Astrocyte (in vitro differentiated cells and primary cell): ENCODE measurements around the gene PDLIM1. TPM values are rescaled to one million over a fixed set of nuclear protein-coding genes. Genes with fewer than 3 reads are reported as not detected.
A peak's percentile ranks its signal among the peaks of the same experiment; 100 is the strongest.

Experiments
- DNase-seq: peaks from one replicate; pipeline ENCODE4 v3.0.0-alpha.2; 2010; ENCODE audit warnings: low read depth
- FAIRE-seq: peaks from 2 replicates; lab custom pipeline; 2011; peaks lifted over from hg19 to GRCh38; lab: Jason Lieb, UNC
- H2AFZ ChIP-seq: 2 replicates; pipeline ENCODE4 v1.6.0; 2012; ENCODE audit warnings: low read depth, low read length, inconsistent platforms
- H3K27ac ChIP-seq: 2 replicates; pipeline ENCODE4 v1.5.1; 2011; ENCODE audit warnings: low read depth, low read length, inconsistent platforms
- H3K27me3 ChIP-seq: 2 replicates; pipeline ENCODE4 v1.6.0; 2011; ENCODE audit warnings: low read length, inconsistent platforms; ENCODE audit not compliant: insufficient read depth
- H3K36me3 ChIP-seq: 2 replicates; pipeline ENCODE4 v1.5.1; 2011; ENCODE audit warnings: low read length, inconsistent platforms; ENCODE audit not compliant: insufficient read depth
- H3K4me1 ChIP-seq: 2 replicates; pipeline ENCODE4 v1.5.1; 2011; ENCODE audit warnings: low read length, inconsistent platforms; ENCODE audit not compliant: insufficient read depth
- H3K4me2 ChIP-seq: 2 replicates; pipeline ENCODE4 v1.6.0; 2012; ENCODE audit warnings: low read length, inconsistent platforms
- H3K4me3 ChIP-seq: 2 replicates; pipeline ENCODE4 v1.5.1; 2011; ENCODE audit warnings: low read depth, mild to moderate bottlenecking, low read length, inconsistent platforms; ENCODE audit not compliant: insufficient read depth
- H3K79me2 ChIP-seq: 2 replicates; pipeline ENCODE4 v1.6.0; 2012; ENCODE audit warnings: mild to moderate bottlenecking, low read length, inconsistent platforms; ENCODE audit not compliant: insufficient read depth
- H3K9ac ChIP-seq: 2 replicates; pipeline ENCODE4 v1.6.0; 2012; ENCODE audit warnings: mild to moderate bottlenecking, low read length, inconsistent platforms
- H3K9me3 ChIP-seq: 2 replicates; pipeline ENCODE4 v1.5.1; 2012; ENCODE audit warnings: low read depth, mild to moderate bottlenecking, low read length, inconsistent platforms; ENCODE audit not compliant: insufficient read depth
- H4K20me1 ChIP-seq: 2 replicates; pipeline ENCODE4 v1.6.0; 2012; ENCODE audit warnings: low read length, inconsistent platforms; ENCODE audit not compliant: insufficient read depth
- H3K27ac Mint-ChIP-seq: one replicate; pipeline ENCODE4 v1.8.0; 2021; ENCODE audit warnings: mild to moderate bottlenecking, mixed read lengths; ENCODE audit not compliant: unreplicated experiment
- H3K27me3 Mint-ChIP-seq: one replicate; pipeline ENCODE4 v1.8.0; 2021; ENCODE audit warnings: low read depth, mixed read lengths; ENCODE audit not compliant: unreplicated experiment
- H3K36me3 Mint-ChIP-seq: one replicate; pipeline ENCODE4 v1.8.0; 2021; ENCODE audit warnings: low read depth, mixed read lengths; ENCODE audit not compliant: unreplicated experiment
- H3K4me1 Mint-ChIP-seq: one replicate; pipeline ENCODE4 v1.8.0; 2021; ENCODE audit warnings: low read depth, mixed read lengths; ENCODE audit not compliant: unreplicated experiment
- H3K4me3 Mint-ChIP-seq: one replicate; pipeline ENCODE4 v1.8.0; 2021; ENCODE audit warnings: mild to moderate bottlenecking, moderate library complexity, mixed read lengths; ENCODE audit not compliant: unreplicated experiment
- H3K9me3 Mint-ChIP-seq: one replicate; pipeline ENCODE4 v1.8.0; 2021; ENCODE audit warnings: mild to moderate bottlenecking, mixed read lengths; ENCODE audit not compliant: unreplicated experiment
- CTCF ChIP-seq: IDR thresholded peaks from 2 replicates; pipeline ENCODE4 v1.5.1; 2011; ENCODE audit warnings: low read depth, mild to moderate bottlenecking, inconsistent platforms, low read length, moderate library complexity; ENCODE audit not compliant: insufficient read depth
- EZH2 ChIP-seq: IDR thresholded peaks from 2 replicates; pipeline ENCODE4 v1.6.1; 2012; ENCODE audit warnings: mild to moderate bottlenecking, low read length, inconsistent platforms; ENCODE audit not compliant: insufficient read depth
- total RNA-seq: library from RNA; stranded (reverse); gene quantifications from 2 replicates; pipeline ENCODE4 v1.2.1, GENCODE V29; 2021

Gene PDLIM1
- total RNA-seq, 1 donor from 2014 or later, result 320 TPM

- H3K9ac ChIP-seq, result no peak overlapping the region
- Mint-ChIP-seq H3K27ac (peak overlapping the region; percentile 12), H3K36me3 (peaks cover 3% of the 10 kb centered on the region), H3K4me1 (peaks cover 70% of the 10 kb centered on the region), H3K27me3 (no peaks in the 10 kb centered on the region), H3K4me3 (no peak overlapping the region), H3K9me3 (no peaks in the 10 kb centered on the region)
- H3K4me2 ChIP-seq, result no peak overlapping the region
- no peaks in the 10 kb centered on the region for H3K36me3 ChIP-seq
- peaks cover 65% of the 10 kb centered on the region for H4K20me1 ChIP-seq
- no peak overlapping the region for H2AFZ ChIP-seq
- H3K9me3 ChIP-seq, result no peaks in the 10 kb centered on the region
- H3K27me3 ChIP-seq, result no peaks in the 10 kb centered on the region
- H3K4me1 ChIP-seq, result peaks cover 33% of the 10 kb centered on the region
- peaks cover 87% of the 10 kb centered on the region for H3K79me2 ChIP-seq
- TF ChIP-seq EZH2 (no peak), CTCF (no peak)
- DNase-seq, result no peak
- no peak overlapping the region for H3K27ac ChIP-seq
- no peak overlapping the region for H3K4me3 ChIP-seq
- no peak for FAIRE-seq
Observed at GRCh38 chr10:95280637-95281036, 10.2 kb downstream of the PDLIM1 start.

GRCh38 chr10:95279042-95279820 is 11.6 kb downstream of the PDLIM1 start:
- Histone ChIP-seq H3K36me3 (no peaks in the 10 kb centered on the region), H4K20me1 (peaks cover 51% of the 10 kb centered on the region), H2AFZ (no peak overlapping the region), H3K79me2 (peaks cover 86% of the 10 kb centered on the region), H3K4me1 (peaks cover 39% of the 10 kb centered on the region), H3K4me3 (no peak overlapping the region), H3K27ac (peak overlapping the region; percentile 62), H3K9ac (peak overlapping the region; percentile 31), H3K9me3 (no peaks in the 10 kb centered on the region), H3K4me2 (peak overlapping the region; percentile 49), H3K27me3 (no peaks in the 10 kb centered on the region)
- Mint-ChIP-seq H3K4me1 (peaks cover 72% of the 10 kb centered on the region), H3K9me3 (no peaks in the 10 kb centered on the region), H3K4me3 (no peak overlapping the region), H3K36me3 (peaks cover 2% of the 10 kb centered on the region), H3K27ac (peak overlapping the region; percentile 85), H3K27me3 (no peaks in the 10 kb centered on the region)
- TF ChIP-seq CTCF (no peak), EZH2 (no peak)
- DNase-seq (peak; percentile 62), FAIRE-seq (peak; percentile 72)
